ENCODE data around the gene SBDS.
"Not testable (repeated sequence)": the region's sequence is repeated elsewhere in the genome, so short reads cannot be mapped to it uniquely, and the experiment has no call there.

Gene SBDS

DNA sequence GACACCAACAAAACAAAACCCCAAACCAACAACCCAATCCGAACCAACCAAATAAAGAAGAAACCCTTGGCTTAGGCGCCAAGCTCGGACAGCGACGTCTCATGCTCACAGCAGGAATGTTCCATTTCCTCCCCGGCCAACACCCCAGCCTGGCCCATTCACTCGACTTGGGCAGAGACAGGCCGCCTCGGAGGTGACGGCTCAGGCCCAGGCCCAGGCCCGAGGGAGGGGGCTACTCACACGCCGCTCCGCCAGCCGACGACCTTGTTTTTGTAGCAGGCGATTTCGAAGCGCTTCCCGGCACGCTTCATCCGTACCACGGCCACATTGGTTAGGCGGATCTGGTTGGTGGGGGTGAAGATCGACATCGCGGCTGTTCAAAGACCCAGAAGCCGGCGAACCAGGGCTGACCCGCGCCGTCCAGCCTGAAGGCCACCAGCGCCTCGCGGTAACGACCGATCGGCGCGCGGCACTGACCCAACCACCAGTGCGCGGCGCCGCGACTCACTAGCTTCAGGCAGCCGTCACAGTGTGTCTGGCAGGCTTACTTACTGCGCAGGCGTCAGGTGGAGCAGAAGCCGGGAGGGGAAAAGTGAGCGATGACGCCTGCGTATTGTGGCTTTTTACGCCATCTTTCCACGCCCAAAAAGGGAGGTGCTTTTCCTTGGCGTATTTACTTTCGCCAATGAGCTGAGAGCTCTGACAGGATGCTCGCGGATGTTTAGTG lies at the start of gene SBDS:
TSS of gene SBDS (minus strand) at position 537 of the 727 bp plus-strand sequence. CDS start at position 368, 169 bp downstream.
- DNase-seq, result peak; percentile 95

DNA sequence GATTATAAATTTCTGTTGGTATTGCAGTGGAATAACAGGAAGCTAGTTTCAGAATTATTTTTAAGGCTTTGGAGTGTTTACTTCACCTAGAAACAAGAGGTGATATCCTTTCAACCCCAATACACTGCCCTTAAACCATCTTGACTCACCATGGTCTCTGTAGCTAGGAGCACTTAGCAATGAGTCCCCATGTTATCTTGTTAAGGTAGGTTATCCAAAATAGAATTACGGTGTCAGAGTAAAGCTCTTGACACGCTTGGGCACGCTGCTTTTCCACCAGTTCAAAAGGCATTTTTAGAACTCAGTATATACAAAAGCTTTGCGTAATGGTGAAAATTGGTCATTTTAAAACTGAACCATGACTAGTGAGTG lies 48.2 kb upstream of the SBDS start:
- DNase-seq, result not testable (repeated sequence)

GRCh38 chr7:67042781-67043558 lies 47.6 kb upstream of the SBDS start:
- not testable (repeated sequence) for DNase-seq

GRCh38 chr7:67040832-67041231 lies 45.4 kb upstream of the SBDS start:
- not testable (repeated sequence) for DNase-seq

GRCh38 chr7:67036432-67037395 lies 41.3 kb upstream of the SBDS start:
- not testable (repeated sequence) for DNase-seq

DNA sequence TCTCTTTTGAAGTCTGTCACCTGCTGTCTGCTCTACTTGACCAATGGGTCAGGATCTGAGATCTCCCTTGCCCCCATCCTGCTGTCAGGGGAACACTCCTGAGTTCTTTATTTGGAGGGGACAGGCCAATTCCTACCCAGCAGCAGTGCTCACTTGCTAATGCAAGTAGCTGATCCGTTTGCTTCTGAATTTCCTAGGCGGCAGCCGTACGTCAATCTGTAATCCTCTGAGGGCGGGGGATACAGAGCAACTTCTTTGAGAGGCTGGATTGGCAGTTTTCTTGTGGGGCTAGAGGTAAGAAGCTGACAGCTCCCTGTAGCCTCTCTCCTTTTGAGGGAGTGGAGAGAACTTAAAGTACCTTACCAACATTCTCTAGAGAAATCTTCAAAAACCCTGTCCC lies 37.9 kb upstream of the SBDS start:
- DNase-seq, result no peak

- DNase-seq, result not testable (repeated sequence)
Measured at GRCh38 chr7:67031685-67032084, 36.3 kb upstream of the SBDS start.

DNA sequence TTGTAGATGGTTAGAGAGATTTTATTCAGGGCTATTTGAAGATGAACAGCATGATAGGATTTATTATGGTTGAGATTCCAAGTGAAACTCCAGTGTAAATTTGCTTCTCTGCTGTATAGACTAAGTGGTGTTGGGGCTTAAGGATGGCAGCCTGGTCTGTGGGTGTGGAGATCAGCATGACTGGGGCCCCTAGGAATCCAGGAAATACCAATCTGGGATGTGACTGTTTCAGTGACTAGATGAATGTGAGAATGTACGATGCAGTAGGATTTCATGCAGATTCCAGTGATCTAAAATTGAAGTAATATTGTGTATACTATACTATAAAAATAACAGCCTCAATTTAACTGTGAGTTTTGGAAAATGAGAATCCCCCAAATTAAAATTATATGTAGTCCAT lies 30.1 kb upstream of the SBDS start:
- not testable (repeated sequence) for DNase-seq

DNA sequence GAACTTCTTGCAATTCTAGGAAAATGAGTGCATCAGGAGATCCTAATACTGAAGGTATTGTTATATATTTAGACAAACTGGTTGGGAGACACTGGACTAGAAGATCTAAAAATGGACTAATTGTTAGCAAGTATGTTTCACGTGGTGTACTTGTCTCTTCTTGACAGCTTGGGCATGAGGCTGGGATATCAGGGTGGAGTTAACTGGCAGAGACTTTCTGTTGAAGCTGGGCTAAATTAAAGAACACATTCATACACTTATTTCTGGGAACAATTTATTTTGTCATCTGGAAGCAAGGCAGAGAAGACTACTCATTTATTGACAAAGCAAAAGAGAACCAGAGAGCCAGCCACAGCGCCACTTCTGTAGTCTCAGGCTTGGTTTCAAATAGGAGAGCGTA lies 27.1 kb upstream of the SBDS start:
- no peak for DNase-seq

DNA sequence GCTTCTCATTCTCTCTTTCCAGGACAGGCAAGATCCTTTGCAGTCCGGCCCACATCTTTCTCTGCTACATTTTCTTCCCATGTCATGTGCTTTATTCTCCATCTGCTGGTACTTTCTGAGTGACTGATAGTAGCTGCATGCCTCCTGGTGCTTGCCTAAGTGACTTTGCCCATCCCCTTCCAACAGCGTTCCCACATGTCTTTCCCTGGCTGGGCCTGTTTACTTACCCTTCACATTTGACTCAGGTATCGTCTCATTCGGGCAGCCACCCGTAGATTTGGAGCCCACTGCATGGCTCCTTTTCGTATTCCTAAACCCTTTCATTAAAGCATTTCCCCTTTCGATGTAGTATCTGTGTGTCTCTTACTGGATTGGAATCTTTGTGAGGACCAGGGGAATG lies 25.9 kb upstream of the SBDS start:
- DNase-seq, result no peak

DNA sequence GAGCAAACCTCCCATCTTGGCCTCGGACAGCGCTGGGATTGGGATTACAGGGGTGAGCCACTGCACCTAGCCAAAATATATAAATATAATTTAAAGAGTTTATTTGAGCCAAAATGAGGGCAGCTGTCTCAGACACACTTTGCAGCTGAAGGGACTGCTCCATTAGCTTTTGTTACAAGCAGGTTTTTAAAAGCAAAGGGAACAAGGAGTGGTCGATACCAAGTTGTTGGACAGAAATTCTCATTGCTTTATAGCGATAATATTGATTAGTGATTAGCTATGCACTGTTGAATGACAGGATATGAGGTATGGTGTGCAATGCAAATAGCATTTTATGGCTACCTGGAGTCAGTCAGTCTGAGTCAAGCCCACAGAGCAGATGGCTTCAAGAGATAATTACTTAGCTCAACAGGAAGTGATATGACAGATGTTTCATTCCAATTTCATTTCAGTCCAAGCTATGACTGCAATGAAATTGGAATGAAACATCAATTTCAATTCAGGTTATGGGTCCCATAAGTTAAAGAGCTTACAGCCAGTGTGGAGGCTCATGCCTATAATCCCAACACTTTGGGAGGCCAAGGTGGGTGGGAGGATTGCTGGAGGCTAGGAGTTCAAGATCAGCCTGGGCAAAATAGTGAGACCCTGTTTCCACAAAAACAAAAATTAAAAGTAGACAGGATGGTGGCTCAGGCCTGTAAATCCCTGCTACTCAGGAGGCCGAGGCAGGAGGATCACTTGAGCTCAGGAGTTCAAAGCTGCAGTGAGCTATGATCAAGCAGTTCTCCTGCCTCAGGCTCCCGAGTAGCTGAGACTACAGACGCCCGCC lies 24.4 kb upstream of the SBDS start:
- DNase-seq, result no peak

DNA sequence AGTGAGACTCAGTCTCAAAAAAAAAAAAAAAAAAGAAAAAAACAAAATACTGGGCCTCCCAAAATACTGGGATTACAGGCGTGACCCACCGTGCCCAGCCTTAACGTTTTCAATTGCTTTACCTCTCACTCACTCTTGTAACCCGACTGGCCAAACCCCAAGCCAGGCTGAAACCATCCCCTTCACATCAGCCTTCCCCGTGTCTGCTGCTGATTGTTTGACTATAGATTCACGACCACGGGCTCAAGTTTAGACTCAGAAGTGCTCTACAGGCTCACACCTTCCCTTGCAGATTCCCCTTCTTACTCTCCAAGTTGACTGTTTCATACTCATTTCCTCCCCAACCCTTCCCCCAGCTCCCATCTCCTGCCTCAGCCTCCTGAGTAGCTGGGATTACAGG lies 23.6 kb upstream of the SBDS start:
- DNase-seq, result no peak

DNA sequence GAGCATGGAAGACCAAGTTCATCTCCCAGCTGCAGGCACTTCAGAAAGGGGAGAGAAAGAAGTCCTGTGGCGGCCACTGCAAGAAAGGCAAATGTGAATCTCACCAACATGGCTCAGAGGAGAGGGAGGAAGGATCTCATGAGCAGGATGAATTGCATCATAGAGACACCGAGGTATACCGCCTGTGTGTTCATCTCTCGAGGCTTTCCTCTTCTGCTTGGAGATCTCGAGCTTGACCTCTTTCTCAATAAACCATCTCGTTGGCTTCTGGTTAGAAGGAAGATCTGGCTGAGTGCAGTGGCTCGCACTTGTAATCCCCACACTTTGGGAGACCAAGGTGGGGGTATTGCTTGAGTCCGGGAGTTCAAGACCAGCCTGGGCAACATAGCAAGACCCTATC lies 22.6 kb upstream of the SBDS start:
- not testable (repeated sequence) for DNase-seq

GRCh38 chr7:67014076-67014622 lies 18.8 kb upstream of the SBDS start:
- not testable (repeated sequence) for DNase-seq

- not testable (repeated sequence) for DNase-seq
Measured at GRCh38 chr7:67009677-67010076, 14.3 kb upstream of the SBDS start.

DNA sequence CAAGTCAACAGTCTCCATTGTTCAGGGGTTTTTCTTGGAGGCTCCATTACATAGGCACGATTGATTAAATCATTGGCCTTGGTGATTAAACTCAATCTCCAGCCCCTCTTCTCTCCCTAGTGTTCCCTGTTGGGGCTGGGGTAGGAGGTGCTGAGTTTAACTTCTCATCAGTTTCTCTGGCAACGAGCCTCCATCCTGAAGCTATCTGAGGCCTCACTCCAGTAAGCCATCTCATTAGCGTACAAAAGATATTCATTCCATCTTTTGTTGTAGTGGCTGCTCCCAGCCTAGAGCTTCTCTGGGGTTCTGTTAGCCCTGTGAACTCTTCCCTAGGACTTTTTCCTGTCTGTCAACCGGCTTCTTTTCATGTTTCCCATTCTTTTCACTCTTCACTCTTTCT lies 12.9 kb upstream of the SBDS start:
- DNase-seq, result no peak

- no peak for DNase-seq
Measured at GRCh38 chr7:67006965-67007364, 11.6 kb upstream of the SBDS start.

DNA sequence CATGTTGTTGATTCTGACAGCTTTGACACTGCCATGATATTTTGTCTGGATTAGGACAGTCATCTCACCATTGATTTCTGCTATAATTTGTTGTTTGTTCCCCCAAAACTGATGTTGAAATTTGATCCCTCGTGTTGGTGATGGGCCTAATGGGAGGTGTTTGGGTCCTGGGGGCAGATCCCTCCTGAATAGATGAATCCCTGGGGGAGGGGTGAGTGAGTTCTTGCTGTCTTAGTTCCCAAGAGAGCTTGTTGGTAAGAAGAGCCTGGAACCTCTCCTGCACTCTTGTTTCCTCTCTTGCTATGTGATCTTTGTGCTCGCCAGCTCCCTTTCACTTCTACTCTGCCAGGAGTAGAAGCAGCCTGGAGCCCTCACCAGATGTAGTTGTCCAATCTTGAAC lies 8.8 kb upstream of the SBDS start:
- DNase-seq, result not testable (repeated sequence)

DNA sequence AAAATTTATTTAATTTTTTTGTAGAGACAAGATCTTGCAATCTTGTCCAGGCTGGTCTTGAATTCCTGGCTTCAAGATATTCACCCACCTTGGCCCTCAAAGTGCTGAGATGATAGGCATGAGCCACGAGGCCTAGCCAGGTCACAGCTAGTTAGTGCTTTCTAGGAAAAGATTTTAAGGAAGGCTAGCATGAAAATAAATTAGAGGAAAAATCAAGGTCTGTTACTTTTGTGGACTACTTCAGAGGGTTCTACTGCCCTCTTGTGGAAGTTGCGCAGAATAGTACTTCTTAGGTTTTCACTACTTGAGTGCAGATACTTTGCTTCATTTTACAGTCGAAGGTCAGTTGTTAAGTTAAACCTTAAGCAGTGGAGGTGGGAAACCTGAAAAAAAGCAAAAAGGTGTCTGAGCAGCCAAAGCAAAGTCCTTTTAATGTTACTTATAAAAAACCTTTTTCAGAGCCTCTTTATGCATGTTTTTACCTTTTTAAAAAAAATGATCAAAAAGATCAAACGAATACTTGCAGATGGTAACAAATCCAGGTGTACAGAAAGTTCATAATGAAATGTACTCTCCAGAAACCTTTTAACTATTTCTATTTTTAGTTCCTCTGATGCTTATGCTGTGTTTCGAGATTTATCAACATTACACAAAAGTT lies 5.3 kb upstream of the SBDS start:
- DNase-seq, result peak; percentile 6

DNA sequence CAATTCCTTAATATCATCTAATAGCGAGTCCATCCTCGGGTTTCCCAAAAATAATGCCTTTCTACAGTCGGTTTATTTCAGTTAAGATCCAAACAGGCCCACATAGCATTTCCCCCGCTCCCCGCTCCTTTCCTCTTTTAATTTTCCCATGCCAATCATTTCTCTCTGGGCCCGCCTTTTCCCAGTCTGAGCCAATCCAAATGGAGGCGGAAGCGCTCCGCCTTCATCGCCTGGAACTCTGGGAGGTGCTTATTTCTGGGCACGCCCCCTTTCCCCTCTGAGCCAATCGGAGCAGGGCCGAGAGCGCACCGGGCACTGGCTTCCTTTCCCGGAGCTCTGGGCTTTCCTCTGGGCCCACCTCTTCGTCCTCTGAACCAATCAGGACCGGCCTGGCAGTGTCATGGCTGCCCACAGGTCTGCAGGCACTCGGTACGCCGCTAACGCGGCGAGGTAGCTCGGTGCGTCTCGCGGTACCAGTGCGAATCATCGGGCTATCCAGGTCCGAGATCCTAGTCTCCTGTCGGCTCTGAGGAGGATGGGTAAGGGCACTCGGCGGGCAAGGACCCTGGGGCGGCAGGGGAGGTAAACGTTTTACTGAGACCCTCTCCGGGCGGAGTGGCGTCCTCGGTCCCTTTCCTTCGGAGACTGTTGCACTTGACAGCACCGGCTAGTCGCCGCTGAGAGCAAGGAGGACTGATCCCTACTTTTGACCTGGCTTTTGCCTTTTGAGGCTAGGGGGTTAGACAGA lies 1.2 kb upstream of the SBDS start, which contains the start of gene TYW1:
TSS of gene TYW1 (plus strand) at position 390 of the 748 bp plus-strand sequence. CDS start at position 536, 146 bp downstream.
- DNase-seq, result peak; percentile 99

All from stimulated activated CD4-positive, alpha-beta T cell treated with anti-CD3 and anti-CD28 coated beads, Interleukin-4, amount 100 ng/mL, for 24 hours (primary cell).